GM23338 (cell line): Measurements from ENCODE around the gene KRT3. TPM values are rescaled to one million over a fixed set of nuclear protein-coding genes. Genes with fewer than 3 reads are reported as not detected.

Experiments used
- ATAC-seq: fragments of 200-7000 bp; cut with Tn5 transposase; 3 replicates; pipeline ENCODE4 v1.9.1; 2020
- DNase-seq: peaks from one replicate; pipeline ENCODE4 v3.0.0-alpha.2; 2015; ENCODE audit warnings: low spot score
- H2AFZ ChIP-seq: fragments of 200-600 bp; sonication (generic); 2 replicates; pipeline ENCODE4 v1.8.0; 2016; ENCODE audit warnings: antibody characterized with exemption, mild to moderate bottlenecking, moderate library complexity
- H3F3A ChIP-seq: fragments of 200-600 bp; sonication (generic); replicated peaks from 2 replicates; pipeline ENCODE4 v1.8.0; 2017; ENCODE audit warnings: antibody characterized with exemption, mixed run types, low read depth
- H3K27ac ChIP-seq: fragments of 200-600 bp; sonication (generic); 2 replicates; pipeline ENCODE4 v1.6.1; 2016; ENCODE audit warnings: low read depth
- H3K27me3 ChIP-seq: fragments of 200-600 bp; sonication (generic); 2 replicates; pipeline ENCODE4 v1.8.0; 2016; ENCODE audit warnings: mild to moderate bottlenecking, mixed run types, moderate library complexity; ENCODE audit not compliant: insufficient read depth
- H3K36me3 ChIP-seq: fragments of 200-600 bp; sonication (generic); 2 replicates; pipeline ENCODE4 v1.8.0; 2016; ENCODE audit warnings: mild to moderate bottlenecking; ENCODE audit not compliant: insufficient read depth
- H3K4me1 ChIP-seq: fragments of 200-600 bp; sonication (generic); 2 replicates; pipeline ENCODE4 v1.8.0; 2016; ENCODE audit warnings: mild to moderate bottlenecking, moderate library complexity; ENCODE audit not compliant: insufficient read depth
- H3K4me2 ChIP-seq: fragments of 200-600 bp; sonication (generic); 2 replicates; pipeline ENCODE4 v1.7.1; 2017; ENCODE audit warnings: mixed run types
- H3K4me3 ChIP-seq: fragments of 200-600 bp; sonication (generic); 2 replicates; pipeline ENCODE4 v1.6.1; 2016; ENCODE audit warnings: mixed run types
- H3K79me2 ChIP-seq: fragments of 200-600 bp; sonication (generic); replicated peaks from 2 replicates; pipeline ENCODE4 v1.8.0; 2017; ENCODE audit warnings: mild to moderate bottlenecking; ENCODE audit not compliant: insufficient read depth
- H3K9me2 ChIP-seq: fragments of 200-600 bp; sonication (generic); 2 replicates; pipeline ENCODE4 v1.8.0; 2017; ENCODE audit not compliant: insufficient read depth
- H4K20me1 ChIP-seq: fragments of 200-600 bp; sonication (generic); replicated peaks from 2 replicates; pipeline ENCODE4 v1.8.0; 2017; ENCODE audit warnings: mild to moderate bottlenecking; ENCODE audit not compliant: insufficient read depth
- H3K27ac Mint-ChIP-seq: 2 replicates; pipeline ENCODE4 v1.8.0; 2020; ENCODE audit warnings: inconsistent platforms, mild to moderate bottlenecking, moderate library complexity, mixed read lengths
- H3K27me3 Mint-ChIP-seq: 3 replicates; pipeline ENCODE4 v1.8.0; 2022; ENCODE audit warnings: low read depth, mild to moderate bottlenecking, moderate library complexity, mixed read lengths, inconsistent platforms; ENCODE audit not compliant: insufficient read depth, poor library complexity
- H3K36me3 Mint-ChIP-seq: 3 replicates; pipeline ENCODE4 v1.8.0; 2021; ENCODE audit warnings: low read depth, mild to moderate bottlenecking, inconsistent platforms, moderate library complexity, mixed read lengths
- H3K4me1 Mint-ChIP-seq: 3 replicates; pipeline ENCODE4 v1.8.0; 2020; ENCODE audit warnings: mild to moderate bottlenecking, inconsistent platforms, mixed read lengths
- H3K4me3 Mint-ChIP-seq: 3 replicates; pipeline ENCODE4 v1.8.0; 2021; ENCODE audit warnings: moderate library complexity, mild to moderate bottlenecking, inconsistent platforms, mixed read lengths
- H3K9me3 Mint-ChIP-seq: 3 replicates; pipeline ENCODE4 v1.8.0; 2020; ENCODE audit warnings: moderate library complexity, mild to moderate bottlenecking, inconsistent platforms, mixed read lengths
- EZH2phosphoT487 ChIP-seq: fragments of 200-600 bp; sonication (generic); IDR thresholded peaks from one replicate; pipeline ENCODE4 v1.8.1; 2018; ENCODE audit warnings: antibody characterized with exemption; ENCODE audit not compliant: unreplicated experiment
- POLR2AphosphoS5 ChIP-seq: IDR thresholded peaks from 2 replicates; pipeline ENCODE4 v1.6.1; 2016; ENCODE audit warnings: antibody characterized with exemption, low read depth
- STAT1 ChIP-seq: IDR thresholded peaks from one replicate; pipeline ENCODE4 v1.6.1; 2016; ENCODE audit warnings: antibody characterized with exemption; ENCODE audit not compliant: unreplicated experiment
- ZNF331 ChIP-seq: fragments of 250-450 bp; sonication (Bioruptor Pico); IDR thresholded peaks from 2 replicates; pipeline ENCODE4 v1.5.0; 2020; ENCODE audit warnings: low read depth, mild to moderate bottlenecking, moderate library complexity
- polyA plus RNA-seq: library from polyadenylated mRNA; unstranded; fragments of >200 nt; fragmentation: Nextera tagmentation; extraction: Ambion mirVana; gene quantifications from 2 replicates; pipeline ENCODE4 v1.2.1, GENCODE V29; 2016
- total RNA-seq: library from RNA; depleted of rRNA; stranded (reverse); fragments of >200 nt; shearing (Covaris generic); gene quantifications from 2 replicates; pipeline ENCODE4 v1.2.3, GENCODE V29; 2014
- TF ChIP-seq, protein P1 (sequence below): fragments of 250-450 bp; sonication (Bioruptor Pico); IDR thresholded peaks from 2 replicates; pipeline ENCODE4 v1.5.0; 2020; ENCODE audit warnings: mild to moderate bottlenecking, moderate library complexity
- TF ChIP-seq, protein P2 (sequence below): IDR thresholded peaks from 2 replicates; pipeline ENCODE4 v1.6.1; 2016; ENCODE audit warnings: antibody characterized with exemption
- TF ChIP-seq, protein P3 (sequence below): IDR thresholded peaks from one replicate; pipeline ENCODE4 v1.6.1; 2018; ENCODE audit warnings: antibody characterized with exemption; ENCODE audit not compliant: unreplicated experiment
- TF ChIP-seq, protein P4 (sequence below), 2 experiments: fragments of 200-600 bp in 1 of 2; sonication (generic) in 1 of 2; conservative IDR thresholded peaks; 2 replicates each; pipeline versions ENCODE4 v1.5.1 to v1.6.1; 2016 to 2017; ENCODE audit warnings: antibody characterized with exemption in 2 of 2, low read depth in 2 of 2, mild to moderate bottlenecking in 2 of 2, moderate library complexity in 1 of 2

The KRT3 gene
- total and polyA plus RNA-seq, 2 experiments from 2014 or later: not detected

DNA sequence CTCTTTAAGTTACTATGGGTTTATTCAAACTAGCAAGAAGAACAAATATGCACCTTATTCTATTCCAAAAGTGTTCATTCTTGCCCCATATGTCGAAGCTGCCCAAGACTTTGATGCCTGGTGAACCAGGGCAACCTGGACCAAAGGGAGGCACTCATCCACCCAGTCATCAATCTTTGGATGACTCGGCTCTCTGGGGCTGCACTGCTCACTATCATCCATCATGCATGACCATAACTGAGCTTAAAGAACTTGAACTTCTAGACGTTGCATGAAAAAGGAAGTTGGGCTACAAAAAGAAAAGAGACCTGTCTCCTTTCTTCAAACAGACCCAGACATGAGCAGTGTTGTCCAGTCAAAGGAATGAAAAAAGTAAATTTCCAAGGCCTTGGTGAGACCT, 16.8 kb upstream of the KRT3 start:
- no peaks in the 10 kb centered on the region for H4K20me1 ChIP-seq
- DNase-seq: no peak
- no peak for ATAC-seq
- no peaks in the 10 kb centered on the region for H3K9me3 Mint-ChIP-seq
- no peaks in the 10 kb centered on the region for H3K4me1 ChIP-seq
- H3K4me2 ChIP-seq: no peak overlapping the region
- H3K36me3 ChIP-seq: no peaks in the 10 kb centered on the region
- no peak overlapping the region for H2AFZ ChIP-seq
- H3K79me2 ChIP-seq: no peaks in the 10 kb centered on the region
- peaks cover 3% of the 10 kb centered on the region for H3K27me3 Mint-ChIP-seq
- no peaks in the 10 kb centered on the region for H3K27me3 ChIP-seq
- H3K9me2 ChIP-seq: peaks cover 10% of the 10 kb centered on the region; the same call in 1 of the 2 replicates
- H3K4me1 Mint-ChIP-seq: no peaks in the 10 kb centered on the region
- H3K36me3 Mint-ChIP-seq: no peaks in the 10 kb centered on the region
- no peak overlapping the region for H3K27ac Mint-ChIP-seq
- no peak overlapping the region for H3K4me3 Mint-ChIP-seq
- H3K27ac ChIP-seq: no peak overlapping the region
- no peaks in the 10 kb centered on the region for H3F3A ChIP-seq
- TF ChIP-seq POLR2AphosphoS5: no peak
- TF ChIP-seq, protein P1, sequence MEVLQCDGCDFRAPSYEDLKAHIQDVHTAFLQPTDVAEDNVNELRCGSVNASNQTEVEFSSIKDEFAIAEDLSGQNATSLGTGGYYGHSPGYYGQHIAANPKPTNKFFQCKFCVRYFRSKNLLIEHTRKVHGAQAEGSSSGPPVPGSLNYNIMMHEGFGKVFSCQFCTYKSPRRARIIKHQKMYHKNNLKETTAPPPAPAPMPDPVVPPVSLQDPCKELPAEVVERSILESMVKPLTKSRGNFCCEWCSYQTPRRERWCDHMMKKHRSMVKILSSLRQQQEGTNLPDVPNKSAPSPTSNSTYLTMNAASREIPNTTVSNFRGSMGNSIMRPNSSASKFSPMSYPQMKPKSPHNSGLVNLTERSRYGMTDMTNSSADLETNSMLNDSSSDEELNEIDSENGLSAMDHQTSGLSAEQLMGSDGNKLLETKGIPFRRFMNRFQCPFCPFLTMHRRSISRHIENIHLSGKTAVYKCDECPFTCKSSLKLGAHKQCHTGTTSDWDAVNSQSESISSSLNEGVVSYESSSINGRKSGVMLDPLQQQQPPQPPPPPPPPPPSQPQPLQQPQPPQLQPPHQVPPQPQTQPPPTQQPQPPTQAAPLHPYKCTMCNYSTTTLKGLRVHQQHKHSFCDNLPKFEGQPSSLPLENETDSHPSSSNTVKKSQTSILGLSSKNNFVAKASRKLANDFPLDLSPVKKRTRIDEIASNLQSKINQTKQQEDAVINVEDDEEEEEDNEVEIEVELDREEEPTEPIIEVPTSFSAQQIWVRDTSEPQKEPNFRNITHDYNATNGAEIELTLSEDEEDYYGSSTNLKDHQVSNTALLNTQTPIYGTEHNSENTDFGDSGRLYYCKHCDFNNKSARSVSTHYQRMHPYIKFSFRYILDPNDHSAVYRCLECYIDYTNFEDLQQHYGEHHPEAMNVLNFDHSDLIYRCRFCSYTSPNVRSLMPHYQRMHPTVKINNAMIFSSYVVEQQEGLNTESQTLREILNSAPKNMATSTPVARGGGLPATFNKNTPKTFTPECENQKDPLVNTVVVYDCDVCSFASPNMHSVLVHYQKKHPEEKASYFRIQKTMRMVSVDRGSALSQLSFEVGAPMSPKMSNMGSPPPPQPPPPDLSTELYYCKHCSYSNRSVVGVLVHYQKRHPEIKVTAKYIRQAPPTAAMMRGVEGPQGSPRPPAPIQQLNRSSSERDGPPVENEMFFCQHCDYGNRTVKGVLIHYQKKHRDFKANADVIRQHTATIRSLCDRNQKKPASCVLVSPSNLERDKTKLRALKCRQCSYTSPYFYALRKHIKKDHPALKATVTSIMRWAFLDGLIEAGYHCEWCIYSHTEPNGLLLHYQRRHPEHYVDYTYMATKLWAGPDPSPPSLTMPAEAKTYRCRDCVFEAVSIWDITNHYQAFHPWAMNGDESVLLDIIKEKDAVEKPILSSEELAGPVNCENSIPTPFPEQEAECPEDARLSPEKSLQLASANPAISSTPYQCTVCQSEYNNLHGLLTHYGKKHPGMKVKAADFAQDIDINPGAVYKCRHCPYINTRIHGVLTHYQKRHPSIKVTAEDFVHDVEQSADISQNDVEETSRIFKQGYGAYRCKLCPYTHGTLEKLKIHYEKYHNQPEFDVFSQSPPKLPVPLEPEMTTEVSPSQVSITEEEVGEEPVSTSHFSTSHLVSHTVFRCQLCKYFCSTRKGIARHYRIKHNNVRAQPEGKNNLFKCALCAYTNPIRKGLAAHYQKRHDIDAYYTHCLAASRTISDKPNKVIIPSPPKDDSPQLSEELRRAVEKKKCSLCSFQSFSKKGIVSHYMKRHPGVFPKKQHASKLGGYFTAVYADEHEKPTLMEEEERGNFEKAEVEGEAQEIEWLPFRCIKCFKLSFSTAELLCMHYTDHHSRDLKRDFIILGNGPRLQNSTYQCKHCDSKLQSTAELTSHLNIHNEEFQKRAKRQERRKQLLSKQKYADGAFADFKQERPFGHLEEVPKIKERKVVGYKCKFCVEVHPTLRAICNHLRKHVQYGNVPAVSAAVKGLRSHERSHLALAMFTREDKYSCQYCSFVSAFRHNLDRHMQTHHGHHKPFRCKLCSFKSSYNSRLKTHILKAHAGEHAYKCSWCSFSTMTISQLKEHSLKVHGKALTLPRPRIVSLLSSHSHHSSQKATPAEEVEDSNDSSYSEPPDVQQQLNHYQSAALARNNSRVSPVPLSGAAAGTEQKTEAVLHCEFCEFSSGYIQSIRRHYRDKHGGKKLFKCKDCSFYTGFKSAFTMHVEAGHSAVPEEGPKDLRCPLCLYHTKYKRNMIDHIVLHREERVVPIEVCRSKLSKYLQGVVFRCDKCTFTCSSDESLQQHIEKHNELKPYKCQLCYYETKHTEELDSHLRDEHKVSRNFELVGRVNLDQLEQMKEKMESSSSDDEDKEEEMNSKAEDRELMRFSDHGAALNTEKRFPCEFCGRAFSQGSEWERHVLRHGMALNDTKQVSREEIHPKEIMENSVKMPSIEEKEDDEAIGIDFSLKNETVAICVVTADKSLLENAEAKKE (CRISPR knock-in tag): no peak
- TF ChIP-seq STAT1: no peak
- TF ChIP-seq EZH2phosphoT487: no peak
- TF ChIP-seq, protein P2, sequence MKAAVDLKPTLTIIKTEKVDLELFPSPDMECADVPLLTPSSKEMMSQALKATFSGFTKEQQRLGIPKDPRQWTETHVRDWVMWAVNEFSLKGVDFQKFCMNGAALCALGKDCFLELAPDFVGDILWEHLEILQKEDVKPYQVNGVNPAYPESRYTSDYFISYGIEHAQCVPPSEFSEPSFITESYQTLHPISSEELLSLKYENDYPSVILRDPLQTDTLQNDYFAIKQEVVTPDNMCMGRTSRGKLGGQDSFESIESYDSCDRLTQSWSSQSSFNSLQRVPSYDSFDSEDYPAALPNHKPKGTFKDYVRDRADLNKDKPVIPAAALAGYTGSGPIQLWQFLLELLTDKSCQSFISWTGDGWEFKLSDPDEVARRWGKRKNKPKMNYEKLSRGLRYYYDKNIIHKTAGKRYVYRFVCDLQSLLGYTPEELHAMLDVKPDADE: no peak
- no peak for TF ChIP-seq ZNF331 (CRISPR knock-in tag)
- TF ChIP-seq, protein P3, sequence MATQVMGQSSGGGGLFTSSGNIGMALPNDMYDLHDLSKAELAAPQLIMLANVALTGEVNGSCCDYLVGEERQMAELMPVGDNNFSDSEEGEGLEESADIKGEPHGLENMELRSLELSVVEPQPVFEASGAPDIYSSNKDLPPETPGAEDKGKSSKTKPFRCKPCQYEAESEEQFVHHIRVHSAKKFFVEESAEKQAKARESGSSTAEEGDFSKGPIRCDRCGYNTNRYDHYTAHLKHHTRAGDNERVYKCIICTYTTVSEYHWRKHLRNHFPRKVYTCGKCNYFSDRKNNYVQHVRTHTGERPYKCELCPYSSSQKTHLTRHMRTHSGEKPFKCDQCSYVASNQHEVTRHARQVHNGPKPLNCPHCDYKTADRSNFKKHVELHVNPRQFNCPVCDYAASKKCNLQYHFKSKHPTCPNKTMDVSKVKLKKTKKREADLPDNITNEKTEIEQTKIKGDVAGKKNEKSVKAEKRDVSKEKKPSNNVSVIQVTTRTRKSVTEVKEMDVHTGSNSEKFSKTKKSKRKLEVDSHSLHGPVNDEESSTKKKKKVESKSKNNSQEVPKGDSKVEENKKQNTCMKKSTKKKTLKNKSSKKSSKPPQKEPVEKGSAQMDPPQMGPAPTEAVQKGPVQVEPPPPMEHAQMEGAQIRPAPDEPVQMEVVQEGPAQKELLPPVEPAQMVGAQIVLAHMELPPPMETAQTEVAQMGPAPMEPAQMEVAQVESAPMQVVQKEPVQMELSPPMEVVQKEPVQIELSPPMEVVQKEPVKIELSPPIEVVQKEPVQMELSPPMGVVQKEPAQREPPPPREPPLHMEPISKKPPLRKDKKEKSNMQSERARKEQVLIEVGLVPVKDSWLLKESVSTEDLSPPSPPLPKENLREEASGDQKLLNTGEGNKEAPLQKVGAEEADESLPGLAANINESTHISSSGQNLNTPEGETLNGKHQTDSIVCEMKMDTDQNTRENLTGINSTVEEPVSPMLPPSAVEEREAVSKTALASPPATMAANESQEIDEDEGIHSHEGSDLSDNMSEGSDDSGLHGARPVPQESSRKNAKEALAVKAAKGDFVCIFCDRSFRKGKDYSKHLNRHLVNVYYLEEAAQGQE: no peak
- TF ChIP-seq, protein P4, sequence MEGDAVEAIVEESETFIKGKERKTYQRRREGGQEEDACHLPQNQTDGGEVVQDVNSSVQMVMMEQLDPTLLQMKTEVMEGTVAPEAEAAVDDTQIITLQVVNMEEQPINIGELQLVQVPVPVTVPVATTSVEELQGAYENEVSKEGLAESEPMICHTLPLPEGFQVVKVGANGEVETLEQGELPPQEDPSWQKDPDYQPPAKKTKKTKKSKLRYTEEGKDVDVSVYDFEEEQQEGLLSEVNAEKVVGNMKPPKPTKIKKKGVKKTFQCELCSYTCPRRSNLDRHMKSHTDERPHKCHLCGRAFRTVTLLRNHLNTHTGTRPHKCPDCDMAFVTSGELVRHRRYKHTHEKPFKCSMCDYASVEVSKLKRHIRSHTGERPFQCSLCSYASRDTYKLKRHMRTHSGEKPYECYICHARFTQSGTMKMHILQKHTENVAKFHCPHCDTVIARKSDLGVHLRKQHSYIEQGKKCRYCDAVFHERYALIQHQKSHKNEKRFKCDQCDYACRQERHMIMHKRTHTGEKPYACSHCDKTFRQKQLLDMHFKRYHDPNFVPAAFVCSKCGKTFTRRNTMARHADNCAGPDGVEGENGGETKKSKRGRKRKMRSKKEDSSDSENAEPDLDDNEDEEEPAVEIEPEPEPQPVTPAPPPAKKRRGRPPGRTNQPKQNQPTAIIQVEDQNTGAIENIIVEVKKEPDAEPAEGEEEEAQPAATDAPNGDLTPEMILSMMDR (conservative IDR thresholded peaks at IDR 0.05; ENCODE audit: low read depth in 2 of 2): no peak
- H3K4me3 ChIP-seq: no peak overlapping the region
